Mucosa of rectum (tissue), 2 donors: ENCODE data around the gene KRTAP10-3.
"Not testable (repeated sequence)": the region's sequence is repeated elsewhere in the genome, so short reads cannot be mapped to it uniquely, and the experiment has no call there.

Experiments used
- H3K27ac ChIP-seq, 2 donors: one replicate each; pipeline ENCODE4 v1.7.0; 2013; ENCODE audit warnings: inconsistent platforms in 2 of 2, low read depth in 2 of 2, low read length in 2 of 2
- H3K27me3 ChIP-seq, 2 donors: one replicate each; pipeline ENCODE4 v1.7.0; 2013; ENCODE audit warnings: low read length in 2 of 2; ENCODE audit not compliant: control insufficient read depth in 2 of 2, insufficient read depth in 2 of 2
- H3K36me3 ChIP-seq, 2 donors: one replicate each; pipeline ENCODE4 v1.7.0; 2013; ENCODE audit warnings: low read length in 2 of 2; ENCODE audit not compliant: control insufficient read depth in 2 of 2, insufficient read depth in 2 of 2
- H3K4me1 ChIP-seq, 2 donors: one replicate each; pipeline ENCODE4 v1.7.0; 2013; ENCODE audit warnings: low read length in 2 of 2, mild to moderate bottlenecking in 1 of 2; ENCODE audit not compliant: control insufficient read depth in 2 of 2, insufficient read depth in 2 of 2
- H3K4me3 ChIP-seq, 2 donors: one replicate each; pipeline ENCODE4 v1.7.0; 2013; ENCODE audit warnings: low read length in 2 of 2
- H3K9ac ChIP-seq, 2 donors: one replicate each; pipeline ENCODE4 v1.7.0; 2013; ENCODE audit warnings: low read length in 2 of 2, low read depth in 1 of 2, mild to moderate bottlenecking in 1 of 2
- H3K9me3 ChIP-seq, 2 donors: one replicate each; pipeline ENCODE4 v1.7.0; 2013; ENCODE audit warnings: low read length in 2 of 2; ENCODE audit not compliant: control insufficient read depth in 2 of 2
- donor health status: healthy.
- donor health status: Normal muscosa, but diverticular disease.

Gene KRTAP10-3

GRCh38 chr21:44558695-44559094 lies at the start of gene KRTAP10-3:
TSS of gene KRTAP10-3 (minus strand) at chr21:44558795. CDS start at chr21:44558715, 80 bp downstream.
- Histone ChIP-seq H3K27me3 (peaks cover 5 to 6% of the 10 kb centered on the region in 2 donors), H3K36me3 (no peaks in the 10 kb centered on the region), H3K4me1 (no peaks in the 10 kb centered on the region), H3K27ac (no peak within 1 kb of the TSS), H3K9me3 (no peaks in the 10 kb centered on the region), H3K9ac (no peak within 1 kb of the TSS), H3K4me3 (no peak within 1 kb of the TSS)

- no peak overlapping the region for H3K4me3 ChIP-seq
Measured at GRCh38 chr21:44606495-44606894, 47.9 kb upstream of the KRTAP10-3 start.

GRCh38 chr21:44603911-44604310 lies 45.3 kb upstream of the KRTAP10-3 start:
- H3K36me3 ChIP-seq = no peaks in the 10 kb centered on the region
- no peaks in the 10 kb centered on the region for H3K9me3 ChIP-seq
- no peak overlapping the region for H3K27ac ChIP-seq
- H3K4me3 ChIP-seq = no peak overlapping the region
- H3K4me1 ChIP-seq = no peaks in the 10 kb centered on the region
- no peak overlapping the region for H3K9ac ChIP-seq
- H3K27me3 ChIP-seq = peaks cover 2 to 6% of the 10 kb centered on the region in 2 donors

More at GRCh38 chr21:44606495-44606894, 47.9 kb upstream of the KRTAP10-3 start:
- no peak overlapping the region for H3K9ac ChIP-seq
- no peaks in the 10 kb centered on the region for H3K4me1 ChIP-seq
- no peaks in the 10 kb centered on the region for H3K9me3 ChIP-seq
- H3K27ac ChIP-seq = no peak overlapping the region
- H3K27me3 ChIP-seq = peaks cover 0 to 2% of the 10 kb centered on the region in 2 donors
- H3K36me3 ChIP-seq = no peaks in the 10 kb centered on the region

DNA sequence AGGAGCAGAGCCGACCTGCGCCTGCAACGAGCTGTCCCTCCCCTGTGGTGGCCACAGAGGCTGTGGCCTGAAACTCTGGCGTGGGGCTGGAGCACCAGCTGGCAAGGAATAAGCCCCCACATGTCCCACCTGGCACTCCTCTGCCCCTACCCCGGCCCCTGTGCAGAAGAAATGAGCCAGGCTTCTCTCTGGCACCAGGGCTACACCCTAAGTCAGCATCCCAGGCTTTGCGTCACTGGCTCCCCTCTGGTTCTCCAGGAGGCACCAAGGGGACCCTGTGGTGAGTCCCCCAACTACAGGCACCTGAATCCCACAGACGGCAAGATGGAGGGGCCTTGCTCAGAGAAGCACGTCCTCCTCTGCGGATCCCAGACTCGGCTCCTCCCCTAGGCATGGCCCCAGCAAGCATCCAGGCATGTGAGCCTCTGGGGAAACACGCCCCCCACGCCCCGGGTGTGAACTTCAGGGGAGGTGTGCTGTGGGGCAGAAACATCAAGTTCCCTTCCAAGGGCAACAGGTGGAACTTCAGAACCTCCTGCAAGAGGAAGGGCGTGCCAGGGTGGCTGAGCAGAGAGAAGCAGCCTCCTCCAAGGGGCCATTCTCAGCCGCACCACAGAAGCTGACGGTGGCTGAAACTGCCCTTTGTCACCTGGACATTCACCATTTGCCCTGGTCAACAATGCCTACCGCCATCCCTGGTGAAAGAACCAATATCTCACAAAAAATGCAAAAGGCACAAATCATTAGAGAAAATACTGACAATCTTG lies 44.7 kb upstream of the KRTAP10-3 start:
- Histone ChIP-seq H3K36me3 (no peaks in the 10 kb centered on the region), H3K27me3 (peaks cover 2 to 6% of the 10 kb centered on the region in 2 donors), H3K9me3 (no peaks in the 10 kb centered on the region), H3K9ac (no peak overlapping the region), H3K27ac (no peak overlapping the region), H3K4me3 (no peak overlapping the region), H3K4me1 (no peaks in the 10 kb centered on the region)

GRCh38 chr21:44602463-44602850 lies 43.9 kb upstream of the KRTAP10-3 start:
- Histone ChIP-seq H3K27me3 (peaks cover 2 to 6% of the 10 kb centered on the region in 2 donors), H3K4me3 (no peak overlapping the region), H3K27ac (no peak overlapping the region), H3K4me1 (no peaks in the 10 kb centered on the region), H3K36me3 (no peaks in the 10 kb centered on the region), H3K9ac (no peak overlapping the region), H3K9me3 (no peaks in the 10 kb centered on the region)

GRCh38 chr21:44601596-44602462 lies 43.2 kb upstream of the KRTAP10-3 start:
- no peak overlapping the region for H3K4me3 ChIP-seq

DNA sequence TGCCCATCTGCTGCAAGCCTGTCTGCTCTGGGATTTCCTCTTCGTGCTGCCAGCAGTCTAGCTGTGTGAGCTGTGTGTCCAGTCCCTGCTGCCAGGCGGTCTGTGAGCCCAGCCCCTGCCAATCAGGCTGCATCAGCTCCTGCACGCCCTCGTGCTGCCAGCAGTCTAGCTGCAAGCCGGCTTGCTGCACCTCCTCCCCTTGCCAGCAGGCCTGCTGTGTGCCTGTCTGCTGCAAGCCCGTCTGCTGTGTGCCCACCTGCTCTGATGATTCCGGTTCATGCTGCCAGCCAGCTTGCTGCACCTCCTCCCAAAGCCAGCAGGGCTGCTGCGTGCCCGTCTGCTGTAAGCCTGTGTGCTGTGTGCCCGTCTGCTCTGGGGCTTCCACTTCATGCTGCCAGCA lies 42.5 kb upstream of the KRTAP10-3 start:
- not testable (repeated sequence) for H3K27ac ChIP-seq, H3K27me3 ChIP-seq, H3K4me1 ChIP-seq, H3K9me3 ChIP-seq, H3K9ac ChIP-seq, H3K4me3 ChIP-seq, H3K36me3 ChIP-seq

More at GRCh38 chr21:44601596-44602462, 43.2 kb upstream of the KRTAP10-3 start:
- Histone ChIP-seq H3K36me3 (no peaks in the 10 kb centered on the region), H3K27ac (no peak overlapping the region), H3K27me3 (peaks cover 2 to 6% of the 10 kb centered on the region in 2 donors), H3K9ac (no peak overlapping the region), H3K4me1 (no peaks in the 10 kb centered on the region), H3K9me3 (no peaks in the 10 kb centered on the region)

- not testable (repeated sequence) for H3K36me3 ChIP-seq, H3K9ac ChIP-seq, H3K4me3 ChIP-seq, H3K27ac ChIP-seq, H3K4me1 ChIP-seq, H3K9me3 ChIP-seq
- H3K27me3 ChIP-seq = peaks cover 2 to 12% of the 10 kb centered on the region in 2 donors
Measured at GRCh38 chr21:44600118-44600978, 41.8 kb upstream of the KRTAP10-3 start, which contains the start of gene KRTAP10-7. TSS of gene KRTAP10-7 (plus strand) at chr21:44600597. CDS start at chr21:44600622, 25 bp downstream.

- no peaks in the 10 kb centered on the region for H3K9me3 ChIP-seq
- no peak overlapping the region for H3K4me3 ChIP-seq
- no peak overlapping the region for H3K9ac ChIP-seq
- no peaks in the 10 kb centered on the region for H3K36me3 ChIP-seq
- peaks cover 2 to 12% of the 10 kb centered on the region in 2 donors for H3K27me3 ChIP-seq
- no peaks in the 10 kb centered on the region for H3K4me1 ChIP-seq
- no peak overlapping the region for H3K27ac ChIP-seq
Measured at GRCh38 chr21:44599264-44600029, 40.9 kb upstream of the KRTAP10-3 start.
